HCT116 (cell line): ENCODE data around the gene TEDDM1.

ENCODE experiments used
- ATF3 ChIP-seq: IDR thresholded peaks from 2 replicates; pipeline ENCODE4 v1.6.1; 2012
- CTCF ChIP-seq, 3 experiments: fragments of 200-600 bp in 1 of 3; sonication (generic) in 1 of 3; IDR thresholded peaks in 2 of 3; conservative IDR thresholded peaks in 1 of 3; 2 replicates each; pipeline ENCODE4 v1.5.1; 2012 to 2017; ENCODE audit warnings: low read depth in 2 of 3, low read length in 2 of 3, antibody characterized with exemption in 1 of 3, borderline replicate concordance in 1 of 3, control low read depth in 1 of 3, mild to moderate bottlenecking in 1 of 3, mixed read lengths in 1 of 3, mixed run types in 1 of 3, moderate library complexity in 1 of 3; ENCODE audit not compliant: insufficient read depth in 1 of 3
- EGR1 ChIP-seq: IDR thresholded peaks from 2 replicates; pipeline ENCODE4 v1.6.1; 2012; ENCODE audit warnings: low read depth
- ELF1 ChIP-seq: IDR thresholded peaks from 2 replicates; pipeline ENCODE4 v1.6.1; 2012; ENCODE audit warnings: low read depth, borderline replicate concordance
- EZH2 ChIP-seq: fragments of 200-600 bp; sonication (generic); IDR thresholded peaks from 2 replicates; pipeline ENCODE4 v1.6.1; 2017; ENCODE audit warnings: antibody characterized with exemption, mixed run types
- EZH2phosphoT487 ChIP-seq: fragments of 200-600 bp; IDR thresholded peaks from 2 replicates; pipeline ENCODE4 v1.6.1; 2018; ENCODE audit warnings: antibody characterized with exemption, borderline replicate concordance
- JUND ChIP-seq: IDR thresholded peaks from 2 replicates; pipeline ENCODE4 v1.6.1; 2012
- POLR2A ChIP-seq: IDR thresholded peaks from 2 replicates; pipeline ENCODE4 v1.7.0; 2011; ENCODE audit warnings: borderline replicate concordance; ENCODE audit not compliant: insufficient read depth, insufficient read length; ENCODE audit errors: extremely low read depth
- POLR2AphosphoS5 ChIP-seq: IDR thresholded peaks from 2 replicates; pipeline ENCODE4 v1.6.1; 2011; ENCODE audit warnings: mild to moderate bottlenecking, low read depth, low read length, moderate library complexity
- REST ChIP-seq: IDR thresholded peaks from 2 replicates; pipeline ENCODE4 v1.6.1; 2012; ENCODE audit warnings: low read depth
- SIN3A ChIP-seq: IDR thresholded peaks from 2 replicates; pipeline ENCODE4 v1.6.1; 2012; ENCODE audit warnings: low read depth
- SP1 ChIP-seq: IDR thresholded peaks from 2 replicates; pipeline ENCODE4 v1.6.1; 2012; ENCODE audit warnings: low read depth
- SRF ChIP-seq: IDR thresholded peaks from 2 replicates; pipeline ENCODE4 v1.6.1; 2012; ENCODE audit warnings: low read depth
- ZNF274 ChIP-seq: fragments of 200-500 bp; sonication (Bioruptor generic); IDR thresholded peaks from 2 replicates; pipeline ENCODE4 v1.6.1; 2014; ENCODE audit warnings: mild to moderate bottlenecking, low read depth, low read length, inconsistent platforms

- TF ChIP-seq POLR2AphosphoS5 (no peak), CTCF (IDR thresholded peaks at IDR 0.05 in 2 of 3, conservative IDR thresholded peaks at IDR 0.05 in 1 of 3; ENCODE audit: borderline replicate concordance in 1 of 3, insufficient read depth in 1 of 3, low read depth in 2 of 3, low read length in 2 of 3) (no peak), EZH2 (no peak), EGR1 (no peak), ATF3 (no peak), EZH2phosphoT487 (no peak), POLR2A (no peak), REST (no peak), ELF1 (no peak), SIN3A (no peak), ZNF274 (no peak), SP1 (no peak), JUND (no peak), SRF (no peak)
These were observed 11.9 kb downstream of the TEDDM1 start for GRCh38 chr1:182388392-182389134.
